GM06990 (cell line): Measurements from ENCODE around the gene SLC16A1.
"Not testable (repeated sequence)": the region's sequence is repeated elsewhere in the genome, so short reads cannot be mapped to it uniquely, and the experiment has no call there.

Experiments used
- DNase-seq: peaks from one replicate; pipeline ENCODE4 v3.0.0-alpha.2; 2011; ENCODE audit not compliant: insufficient read length; ENCODE audit errors: extremely low read depth
- H3K27me3 ChIP-seq: replicated peaks from 2 replicates; pipeline ENCODE4 v1.6.0; 2011; ENCODE audit warnings: low read length; ENCODE audit not compliant: control insufficient read depth, insufficient read depth
- H3K36me3 ChIP-seq: 2 replicates; pipeline ENCODE4 v1.5.1; 2011; ENCODE audit warnings: low read length; ENCODE audit not compliant: control insufficient read depth, insufficient read depth
- H3K4me3 ChIP-seq: replicated peaks from 2 replicates; pipeline ENCODE4 v1.5.1; 2011; ENCODE audit warnings: low read depth, mild to moderate bottlenecking, control low read depth, low read length
- TF ChIP-seq, protein P1 (sequence below): IDR thresholded peaks from 2 replicates; pipeline ENCODE4 v1.5.1; 2011; ENCODE audit warnings: low read length, control low read depth, mild to moderate bottlenecking, inconsistent platforms; ENCODE audit not compliant: insufficient read depth, poor library complexity, severe bottlenecking

The SLC16A1 gene

DNA sequence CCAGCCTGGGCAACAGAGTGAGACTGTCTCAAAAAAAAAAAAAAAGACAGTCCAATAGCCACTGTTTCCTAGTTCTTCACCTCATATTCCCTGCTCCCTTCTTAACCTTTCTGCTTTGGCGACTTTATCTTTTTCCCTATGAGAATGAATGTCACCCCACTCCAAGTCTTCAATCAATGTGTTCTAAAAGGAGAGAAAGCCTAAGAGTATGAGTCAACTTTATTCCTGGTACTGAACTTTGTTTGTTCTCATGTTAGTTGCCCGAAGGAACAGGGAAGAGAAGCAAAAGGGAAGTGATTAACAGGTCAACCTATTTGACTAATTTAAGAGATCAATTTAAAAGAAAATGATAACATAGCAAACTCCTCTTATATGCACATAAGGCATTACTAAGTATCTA, 39.9 kb upstream of the SLC16A1 start:
- TF ChIP-seq, protein P1, sequence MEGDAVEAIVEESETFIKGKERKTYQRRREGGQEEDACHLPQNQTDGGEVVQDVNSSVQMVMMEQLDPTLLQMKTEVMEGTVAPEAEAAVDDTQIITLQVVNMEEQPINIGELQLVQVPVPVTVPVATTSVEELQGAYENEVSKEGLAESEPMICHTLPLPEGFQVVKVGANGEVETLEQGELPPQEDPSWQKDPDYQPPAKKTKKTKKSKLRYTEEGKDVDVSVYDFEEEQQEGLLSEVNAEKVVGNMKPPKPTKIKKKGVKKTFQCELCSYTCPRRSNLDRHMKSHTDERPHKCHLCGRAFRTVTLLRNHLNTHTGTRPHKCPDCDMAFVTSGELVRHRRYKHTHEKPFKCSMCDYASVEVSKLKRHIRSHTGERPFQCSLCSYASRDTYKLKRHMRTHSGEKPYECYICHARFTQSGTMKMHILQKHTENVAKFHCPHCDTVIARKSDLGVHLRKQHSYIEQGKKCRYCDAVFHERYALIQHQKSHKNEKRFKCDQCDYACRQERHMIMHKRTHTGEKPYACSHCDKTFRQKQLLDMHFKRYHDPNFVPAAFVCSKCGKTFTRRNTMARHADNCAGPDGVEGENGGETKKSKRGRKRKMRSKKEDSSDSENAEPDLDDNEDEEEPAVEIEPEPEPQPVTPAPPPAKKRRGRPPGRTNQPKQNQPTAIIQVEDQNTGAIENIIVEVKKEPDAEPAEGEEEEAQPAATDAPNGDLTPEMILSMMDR = no peak
- peaks cover 2% of the 10 kb centered on the region for H3K36me3 ChIP-seq
- no peak overlapping the region for H3K4me3 ChIP-seq
- DNase-seq = no peak
- no peaks in the 10 kb centered on the region for H3K27me3 ChIP-seq

DNA sequence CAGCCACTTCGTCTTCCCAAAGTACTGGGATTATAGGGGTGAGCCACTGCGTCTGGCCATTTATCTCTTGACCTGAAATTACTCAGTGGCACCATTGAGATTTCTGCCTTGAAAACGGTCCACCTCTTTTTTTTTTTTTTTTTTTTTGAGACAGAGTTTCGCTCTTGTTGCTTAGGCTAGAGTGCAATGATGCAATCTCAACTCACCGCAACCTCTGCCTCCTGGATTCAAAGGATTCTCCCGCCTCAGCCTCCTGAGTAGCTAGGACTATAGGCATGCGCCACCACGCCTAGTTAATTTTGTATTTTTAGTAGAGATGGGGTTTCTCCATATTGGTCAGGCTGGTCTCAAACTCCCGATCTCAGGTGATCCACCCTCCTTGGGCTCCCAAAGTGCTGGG, 39.0 kb upstream of the SLC16A1 start:
- H3K27me3 ChIP-seq, H3K36me3 ChIP-seq, DNase-seq, H3K4me3 ChIP-seq: not testable (repeated sequence)

DNA sequence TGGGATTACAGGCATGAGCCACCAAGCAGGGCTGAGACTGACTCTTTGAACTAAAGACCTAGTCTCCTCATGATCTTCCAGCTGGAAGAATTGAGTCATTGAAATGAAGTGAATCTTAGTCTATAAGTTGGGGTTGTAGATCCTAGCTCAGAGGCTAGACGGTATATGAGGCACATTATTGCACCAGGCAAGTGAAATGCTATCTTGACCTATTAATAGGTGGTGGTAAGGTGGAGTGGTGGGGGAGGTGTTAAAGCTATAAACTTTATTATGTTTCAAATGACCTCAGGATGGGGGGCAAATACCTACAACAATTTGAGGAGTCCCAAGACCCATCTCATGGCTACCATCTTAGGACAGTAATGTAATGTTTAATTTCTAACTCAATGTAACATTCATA, 36.8 kb upstream of the SLC16A1 start:
- Histone ChIP-seq H3K36me3 (peaks cover 1% of the 10 kb centered on the region), H3K27me3 (no peaks in the 10 kb centered on the region), H3K4me3 (no peak overlapping the region)
- TF ChIP-seq, protein P1 = no peak
- no peak for DNase-seq

DNA sequence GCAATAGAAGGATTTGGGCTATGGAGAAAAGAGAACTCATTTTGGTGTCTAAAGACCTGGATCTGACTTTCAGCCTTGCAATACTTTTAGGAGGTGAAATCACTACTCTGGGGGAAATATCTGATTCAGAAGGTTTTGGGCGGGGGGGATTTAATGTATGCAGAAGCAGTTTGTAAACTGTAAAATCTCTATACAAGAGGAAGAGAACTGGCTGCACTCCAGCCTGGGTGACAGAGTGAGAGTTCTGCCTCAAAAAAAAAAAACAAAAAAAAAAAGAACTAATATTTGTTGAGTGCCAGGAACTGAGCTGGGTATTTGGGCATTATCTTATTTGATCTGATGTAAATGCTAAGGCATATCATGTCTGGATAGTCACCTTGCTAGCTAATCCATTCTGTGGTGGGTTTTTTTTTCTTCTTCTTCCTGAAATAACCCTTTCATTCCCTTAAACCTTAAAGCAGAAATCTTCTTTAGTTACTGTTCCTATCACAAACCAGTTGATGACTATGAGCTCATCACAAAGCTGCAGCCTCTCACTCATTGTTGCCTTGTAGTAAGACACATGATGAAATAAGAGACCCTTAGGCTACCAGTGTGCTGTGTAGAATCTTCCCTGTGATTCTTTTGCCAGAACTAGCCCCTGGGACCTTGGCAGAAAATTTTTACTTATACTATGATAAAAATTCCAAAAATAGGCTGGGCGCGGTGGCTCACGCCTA, 35.6 kb upstream of the SLC16A1 start:
- Histone ChIP-seq H3K4me3 (no peak overlapping the region), H3K27me3 (no peaks in the 10 kb centered on the region), H3K36me3 (no peaks in the 10 kb centered on the region; the same call in 1 of the 2 replicates)
- TF ChIP-seq, protein P1 = no peak
- DNase-seq = no peak

DNA sequence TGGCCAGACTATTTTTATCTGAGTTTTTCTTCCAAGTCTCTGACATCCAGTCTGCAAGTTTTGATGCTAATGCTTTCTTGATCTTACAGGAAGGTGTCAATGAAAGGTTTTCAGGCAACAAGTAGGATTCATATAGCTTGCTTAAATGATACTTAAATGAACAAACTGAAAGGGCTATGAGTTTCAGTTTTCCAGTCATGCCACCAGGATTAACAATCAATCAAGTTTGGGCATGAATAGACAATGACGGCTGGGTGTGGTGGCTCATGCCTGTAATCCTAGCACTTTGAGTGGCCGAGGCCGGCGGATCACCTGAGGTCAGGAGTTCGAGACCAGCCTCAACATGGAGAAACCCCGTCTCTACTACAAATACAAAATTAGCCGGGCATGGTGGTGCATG, 34.3 kb upstream of the SLC16A1 start:
- TF ChIP-seq, protein P1 = no peak
- DNase-seq = no peak
- H3K4me3 ChIP-seq = no peak overlapping the region

DNA sequence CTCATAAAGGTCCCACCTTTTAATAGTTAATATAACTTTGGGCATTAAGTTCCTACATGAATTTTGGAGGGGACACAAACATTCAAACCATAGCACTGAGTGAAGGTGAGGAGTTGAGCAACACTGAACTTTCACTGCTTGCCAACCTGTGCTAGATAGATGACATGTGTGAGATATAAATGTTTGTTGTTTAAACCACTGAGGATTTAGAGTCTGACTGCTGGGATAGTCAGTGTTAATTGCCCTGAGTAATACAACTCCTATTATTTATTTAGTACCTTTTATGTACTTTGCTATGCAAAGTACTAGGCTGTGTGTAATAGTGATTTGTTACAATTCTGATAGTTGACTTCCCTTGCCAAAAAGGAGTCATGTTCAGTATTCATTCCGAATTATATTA, 32.4 kb upstream of the SLC16A1 start:
- H3K36me3 ChIP-seq = peaks cover 1% of the 10 kb centered on the region; the same call in 1 of the 2 replicates
- no peak overlapping the region for H3K4me3 ChIP-seq
- no peak for DNase-seq
- no peaks in the 10 kb centered on the region for H3K27me3 ChIP-seq
- TF ChIP-seq, protein P1 = no peak

More for the DNA sequence above, 34.3 kb upstream of the SLC16A1 start:
- Histone ChIP-seq H3K27me3 (no peaks in the 10 kb centered on the region), H3K36me3 (peaks cover 1% of the 10 kb centered on the region; the same call in 1 of the 2 replicates)
